Measurements from ENCODE around the gene NGEF. TPM values are rescaled to one million over a fixed set of nuclear protein-coding genes. Genes with fewer than 3 reads are reported as not detected.

NGEF gene
- polyA plus RNA-seq, 3 donors = not detected

DNA sequence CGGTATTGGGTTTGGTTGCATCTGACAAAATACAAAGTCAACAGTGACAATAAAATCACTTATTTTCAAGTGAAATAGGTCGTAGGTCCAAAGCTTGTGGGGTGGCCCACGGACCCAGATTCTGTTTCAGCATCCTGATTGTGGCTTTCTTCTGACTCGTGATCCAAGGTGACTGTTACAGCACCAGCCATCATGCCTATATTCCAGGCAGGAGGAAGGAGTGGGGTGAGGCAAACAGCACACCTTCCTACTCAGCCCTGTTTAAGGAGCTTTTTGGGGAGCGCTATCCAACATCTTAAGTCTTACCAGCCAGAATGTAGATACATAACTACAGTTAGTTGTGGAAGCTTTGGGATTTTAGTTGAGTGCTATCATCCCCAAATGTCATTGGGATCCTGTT lies 151.7 kb downstream of the NGEF start:
- Histone ChIP-seq H3K79me2 (ENCODE audit: insufficient read depth, low read length) (no peaks in the 10 kb centered on the region), H3K9ac (ENCODE audit: insufficient read depth, low read length, poor library complexity, severe bottlenecking) (no peak overlapping the region), H3K27ac (ENCODE audit: low read depth in 1 of 2, low read length in 2 of 2) (no peak overlapping the region), H3K4me2 (replicated peaks; ENCODE audit: extremely low read depth, low read length, poor library complexity, severe bottlenecking) (no peak overlapping the region), H3K27me3 (ENCODE audit: control insufficient read depth in 2 of 2, insufficient read depth in 2 of 2, low read length in 2 of 2) (no peaks in the 10 kb centered on the region), H4K20me1 (ENCODE audit: insufficient read depth, low read length) (no peaks in the 10 kb centered on the region), H3K4me3 (replicated peaks in 1 of 3; ENCODE audit: low read depth in 2 of 3, low read length in 3 of 3) (no peak overlapping the region), H3K9me3 (replicated peaks in 1 of 2; ENCODE audit: control insufficient read depth in 1 of 2, insufficient read depth in 1 of 2, low read length in 2 of 2) (no peaks in the 10 kb centered on the region), H3K4me1 (ENCODE audit: control insufficient read depth in 1 of 2, insufficient read depth in 2 of 2, low read length in 2 of 2) (no peaks in the 10 kb centered on the region), H3K36me3 (replicated peaks in 1 of 2; ENCODE audit: control insufficient read depth in 1 of 2, insufficient read depth in 2 of 2, low read length in 2 of 2) (peaks cover 34 to 60% of the 10 kb centered on the region in 2 donors), H2AFZ (ENCODE audit: insufficient read depth, low read depth, low read length, poor library complexity, severe bottlenecking) (no peak overlapping the region)
- 100% methylated on average over 2 of the region's 5 CpGs for WGBS (ENCODE audit: insufficient coverage)
- no peak overlapping the region for H3K4me3 Mint-ChIP-seq
- no peaks in the 10 kb centered on the region for H3K4me1 Mint-ChIP-seq
- H3K27me3 Mint-ChIP-seq (ENCODE audit: low read depth in 3 of 3) = peaks cover 0 to 2% (median 0%) of the 10 kb centered on the region in 3 donors
- DNase-seq = no peak
- no peaks in the 10 kb centered on the region for H3K9me3 Mint-ChIP-seq
- TF ChIP-seq, protein P1, sequence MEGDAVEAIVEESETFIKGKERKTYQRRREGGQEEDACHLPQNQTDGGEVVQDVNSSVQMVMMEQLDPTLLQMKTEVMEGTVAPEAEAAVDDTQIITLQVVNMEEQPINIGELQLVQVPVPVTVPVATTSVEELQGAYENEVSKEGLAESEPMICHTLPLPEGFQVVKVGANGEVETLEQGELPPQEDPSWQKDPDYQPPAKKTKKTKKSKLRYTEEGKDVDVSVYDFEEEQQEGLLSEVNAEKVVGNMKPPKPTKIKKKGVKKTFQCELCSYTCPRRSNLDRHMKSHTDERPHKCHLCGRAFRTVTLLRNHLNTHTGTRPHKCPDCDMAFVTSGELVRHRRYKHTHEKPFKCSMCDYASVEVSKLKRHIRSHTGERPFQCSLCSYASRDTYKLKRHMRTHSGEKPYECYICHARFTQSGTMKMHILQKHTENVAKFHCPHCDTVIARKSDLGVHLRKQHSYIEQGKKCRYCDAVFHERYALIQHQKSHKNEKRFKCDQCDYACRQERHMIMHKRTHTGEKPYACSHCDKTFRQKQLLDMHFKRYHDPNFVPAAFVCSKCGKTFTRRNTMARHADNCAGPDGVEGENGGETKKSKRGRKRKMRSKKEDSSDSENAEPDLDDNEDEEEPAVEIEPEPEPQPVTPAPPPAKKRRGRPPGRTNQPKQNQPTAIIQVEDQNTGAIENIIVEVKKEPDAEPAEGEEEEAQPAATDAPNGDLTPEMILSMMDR (IDR thresholded peaks at IDR 0.05) = no peak
- no peak overlapping the region for H3K27ac Mint-ChIP-seq
- intact Hi-C loops (cut with micrococcal nuclease) = no loop called here
- peaks cover 51 to 57% of the 10 kb centered on the region in 2 donors for H3K36me3 Mint-ChIP-seq

DNA sequence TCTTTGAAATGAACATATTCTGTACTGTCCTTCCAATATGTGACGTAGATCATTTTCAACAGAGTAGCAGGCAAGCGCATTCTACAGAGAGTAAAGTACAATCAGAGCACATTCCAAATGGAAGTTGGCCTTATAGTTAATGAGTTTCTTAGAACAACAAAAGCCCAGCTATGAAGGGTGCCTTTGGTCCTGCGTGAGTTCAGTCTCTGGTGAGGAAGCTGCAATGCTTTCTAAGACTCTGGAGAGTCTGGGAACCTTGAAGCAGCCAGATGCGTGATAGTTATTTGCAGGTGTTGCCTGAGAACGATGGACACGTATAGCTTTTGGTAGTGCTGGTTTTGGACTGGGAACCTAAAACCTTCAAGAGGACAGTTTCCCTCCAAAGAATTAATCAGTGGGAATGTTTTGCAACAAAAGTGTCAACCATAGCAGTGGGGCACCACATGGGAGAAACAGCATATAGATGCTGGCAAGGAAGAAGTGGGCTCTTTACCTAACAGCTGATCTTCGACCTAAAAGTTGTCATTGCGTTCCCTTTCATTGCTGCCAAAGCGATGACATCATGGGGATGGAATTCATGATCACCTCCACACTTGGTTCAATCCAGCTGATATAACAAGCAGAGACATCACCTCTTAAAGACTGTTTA lies 152.3 kb downstream of the NGEF start:
- Histone ChIP-seq H2AFZ (ENCODE audit: insufficient read depth, low read depth, low read length, poor library complexity, severe bottlenecking) (no peak overlapping the region), H3K36me3 (replicated peaks in 1 of 2; ENCODE audit: control insufficient read depth in 1 of 2, insufficient read depth in 2 of 2, low read length in 2 of 2) (peaks cover 39 to 66% of the 10 kb centered on the region in 2 donors), H3K4me2 (replicated peaks; ENCODE audit: extremely low read depth, low read length, poor library complexity, severe bottlenecking) (no peak overlapping the region), H3K79me2 (ENCODE audit: insufficient read depth, low read length) (no peaks in the 10 kb centered on the region), H3K4me3 (replicated peaks in 1 of 3; ENCODE audit: low read depth in 2 of 3, low read length in 3 of 3) (no peak overlapping the region), H4K20me1 (ENCODE audit: insufficient read depth, low read length) (no peaks in the 10 kb centered on the region), H3K4me1 (ENCODE audit: control insufficient read depth in 1 of 2, insufficient read depth in 2 of 2, low read length in 2 of 2) (no peaks in the 10 kb centered on the region), H3K27ac (ENCODE audit: low read depth in 1 of 2, low read length in 2 of 2) (no peak overlapping the region), H3K9ac (ENCODE audit: insufficient read depth, low read length, poor library complexity, severe bottlenecking) (no peak overlapping the region), H3K9me3 (replicated peaks in 1 of 2; ENCODE audit: control insufficient read depth in 1 of 2, insufficient read depth in 1 of 2, low read length in 2 of 2) (no peaks in the 10 kb centered on the region), H3K27me3 (ENCODE audit: control insufficient read depth in 2 of 2, insufficient read depth in 2 of 2, low read length in 2 of 2) (no peaks in the 10 kb centered on the region)
- Mint-ChIP-seq H3K27ac (no peak overlapping the region), H3K36me3 (peaks cover 57 to 63% of the 10 kb centered on the region in 2 donors), H3K27me3 (ENCODE audit: low read depth in 3 of 3) (peaks cover 0 to 2% (median 0%) of the 10 kb centered on the region in 3 donors), H3K4me1 (no peaks in the 10 kb centered on the region), H3K9me3 (no peaks in the 10 kb centered on the region), H3K4me3 (no peak overlapping the region)
- 95% methylated on average over 7 of the region's 9 CpGs for WGBS (ENCODE audit: insufficient coverage)
- intact Hi-C loops (cut with micrococcal nuclease) = no loop called here
- TF ChIP-seq, protein P1 (IDR thresholded peaks at IDR 0.05) = no peak
- no peak for DNase-seq

Data from CD14-positive monocyte (primary cell).